DOHH2 (cell line): Measurements from ENCODE around the gene SYCP1.

Source experiments
- H3F3A ChIP-seq: fragments of 200-600 bp; sonication (generic), shearing (Covaris generic); 2 replicates; pipeline ENCODE4 v1.6.0; 2016; ENCODE audit warnings: antibody characterized with exemption, mild to moderate bottlenecking; ENCODE audit not compliant: control insufficient read depth, insufficient read depth
- H3K27ac ChIP-seq: fragments of 200-600 bp; sonication (generic); 2 replicates; pipeline ENCODE4 v1.5.1; 2014; ENCODE audit warnings: low read depth, mild to moderate bottlenecking, low read length, moderate library complexity
- H3K27me3 ChIP-seq: fragments of 200-600 bp; sonication (generic); 2 replicates; pipeline ENCODE4 v1.6.1; 2014; ENCODE audit warnings: mild to moderate bottlenecking, low read length, mixed read lengths; ENCODE audit not compliant: control insufficient read depth
- H3K36me3 ChIP-seq: fragments of 200-600 bp; sonication (generic); 2 replicates; pipeline ENCODE4 v1.6.1; 2014; ENCODE audit warnings: mild to moderate bottlenecking, low read length, moderate library complexity, mixed read lengths; ENCODE audit not compliant: control insufficient read depth
- H3K4me1 ChIP-seq: fragments of 200-600 bp; sonication (generic); 2 replicates; pipeline ENCODE4 v1.6.1; 2014; ENCODE audit warnings: mild to moderate bottlenecking, low read length, mixed read lengths; ENCODE audit not compliant: control insufficient read depth
- H3K4me2 ChIP-seq: fragments of 200-600 bp; sonication (generic); 2 replicates; pipeline ENCODE4 v1.6.0; 2014; ENCODE audit warnings: mild to moderate bottlenecking, low read length, moderate library complexity
- H3K4me3 ChIP-seq: fragments of 200-600 bp; sonication (generic); 2 replicates; pipeline ENCODE4 v1.5.1; 2014; ENCODE audit warnings: mild to moderate bottlenecking, low read length, mixed read lengths
- H3K79me2 ChIP-seq: fragments of 200-600 bp; sonication (generic); 2 replicates; pipeline ENCODE4 v1.6.1; 2014; ENCODE audit warnings: mild to moderate bottlenecking, low read length, mixed read lengths; ENCODE audit not compliant: control insufficient read depth
- H3K9me2 ChIP-seq: fragments of 200-600 bp; sonication (generic); replicated peaks from 2 replicates; pipeline ENCODE4 v1.6.1; 2014; ENCODE audit warnings: mild to moderate bottlenecking, low read length, mixed read lengths; ENCODE audit not compliant: control insufficient read depth
- H3K9me3 ChIP-seq: fragments of 200-600 bp; sonication (generic); 2 replicates; pipeline ENCODE4 v1.6.1; 2014; ENCODE audit warnings: antibody characterized with exemption, low read length, mixed read lengths; ENCODE audit not compliant: control insufficient read depth, insufficient read depth
- H4K20me1 ChIP-seq: fragments of 200-600 bp; sonication (generic); 2 replicates; pipeline ENCODE4 v1.6.0; 2014; ENCODE audit warnings: low read depth, mild to moderate bottlenecking, antibody characterized with exemption, low read length, moderate library complexity; ENCODE audit not compliant: control insufficient read depth, insufficient read depth
- EZH2phosphoT487 ChIP-seq: fragments of 200-600 bp; sonication (generic); IDR thresholded peaks from 2 replicates; pipeline ENCODE4 v1.6.1; 2017; ENCODE audit warnings: borderline replicate concordance, mild to moderate bottlenecking, antibody characterized with exemption, low read length, moderate library complexity, mixed read lengths
- TF ChIP-seq, protein P1 (sequence below): fragments of 200-600 bp; sonication (generic); IDR thresholded peaks from one replicate; pipeline ENCODE4 v1.5.1; 2014; ENCODE audit warnings: antibody characterized with exemption, mild to moderate bottlenecking, low read depth, low read length; ENCODE audit not compliant: poor library complexity, severe bottlenecking

Gene SYCP1

DNA sequence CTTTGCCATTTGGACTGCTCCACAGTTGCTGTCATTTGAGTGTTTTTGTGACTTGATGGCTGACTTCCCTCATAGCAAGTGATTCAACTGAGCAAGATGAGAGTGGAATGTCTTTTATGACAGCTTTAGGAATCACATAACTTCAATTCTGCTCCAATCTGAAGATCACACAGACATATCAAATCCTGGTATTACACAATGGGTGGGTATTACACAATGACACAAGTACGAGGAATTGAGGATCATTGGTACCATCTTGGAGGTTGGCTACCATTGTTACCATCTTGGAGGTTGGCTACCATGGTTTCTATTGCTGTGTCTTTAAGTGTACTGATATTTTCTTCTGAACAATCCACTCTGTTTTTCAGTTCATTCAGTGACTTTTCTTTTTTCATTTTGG is 166.5 kb downstream of the SYCP1 start:
- Histone ChIP-seq H3K36me3 (no peaks in the 10 kb centered on the region), H3K4me1 (no peaks in the 10 kb centered on the region), H3F3A (no peaks in the 10 kb centered on the region), H3K79me2 (no peaks in the 10 kb centered on the region), H3K9me2 (no peaks in the 10 kb centered on the region), H4K20me1 (no peaks in the 10 kb centered on the region), H3K4me3 (no peak overlapping the region), H3K27ac (no peak overlapping the region), H3K27me3 (no peaks in the 10 kb centered on the region), H3K4me2 (no peak overlapping the region), H3K9me3 (no peaks in the 10 kb centered on the region)
- TF ChIP-seq EZH2phosphoT487: no peak
- TF ChIP-seq, protein P1, sequence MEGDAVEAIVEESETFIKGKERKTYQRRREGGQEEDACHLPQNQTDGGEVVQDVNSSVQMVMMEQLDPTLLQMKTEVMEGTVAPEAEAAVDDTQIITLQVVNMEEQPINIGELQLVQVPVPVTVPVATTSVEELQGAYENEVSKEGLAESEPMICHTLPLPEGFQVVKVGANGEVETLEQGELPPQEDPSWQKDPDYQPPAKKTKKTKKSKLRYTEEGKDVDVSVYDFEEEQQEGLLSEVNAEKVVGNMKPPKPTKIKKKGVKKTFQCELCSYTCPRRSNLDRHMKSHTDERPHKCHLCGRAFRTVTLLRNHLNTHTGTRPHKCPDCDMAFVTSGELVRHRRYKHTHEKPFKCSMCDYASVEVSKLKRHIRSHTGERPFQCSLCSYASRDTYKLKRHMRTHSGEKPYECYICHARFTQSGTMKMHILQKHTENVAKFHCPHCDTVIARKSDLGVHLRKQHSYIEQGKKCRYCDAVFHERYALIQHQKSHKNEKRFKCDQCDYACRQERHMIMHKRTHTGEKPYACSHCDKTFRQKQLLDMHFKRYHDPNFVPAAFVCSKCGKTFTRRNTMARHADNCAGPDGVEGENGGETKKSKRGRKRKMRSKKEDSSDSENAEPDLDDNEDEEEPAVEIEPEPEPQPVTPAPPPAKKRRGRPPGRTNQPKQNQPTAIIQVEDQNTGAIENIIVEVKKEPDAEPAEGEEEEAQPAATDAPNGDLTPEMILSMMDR: no peak

DNA sequence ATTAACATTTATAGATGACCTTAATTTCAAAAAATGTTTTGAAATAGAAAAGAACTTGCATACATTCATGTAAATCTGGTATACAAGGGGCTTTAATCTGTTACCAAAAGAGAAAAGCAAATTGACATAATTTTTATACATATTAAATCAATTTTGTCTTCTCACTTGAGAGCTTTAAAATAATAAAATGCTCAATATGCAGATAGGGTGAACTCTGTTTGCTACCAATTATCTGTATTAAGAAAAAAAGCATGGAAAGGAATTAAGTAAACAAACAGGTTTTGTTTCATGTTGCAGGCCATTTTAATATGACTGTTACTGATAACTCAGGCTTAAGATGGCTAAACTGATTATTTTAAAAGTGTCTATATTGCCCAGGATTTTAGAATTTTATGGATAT is 168.9 kb downstream of the SYCP1 start:
- no peak overlapping the region for H3K27ac ChIP-seq
- no peaks in the 10 kb centered on the region for H3K79me2 ChIP-seq
- H3K4me1 ChIP-seq: no peaks in the 10 kb centered on the region
- H3F3A ChIP-seq: no peaks in the 10 kb centered on the region
- no peaks in the 10 kb centered on the region for H3K36me3 ChIP-seq
- no peak overlapping the region for H3K4me3 ChIP-seq
- no peaks in the 10 kb centered on the region for H3K27me3 ChIP-seq
- no peak overlapping the region for H3K4me2 ChIP-seq
- TF ChIP-seq, protein P1: no peak
- H3K9me2 ChIP-seq: no peaks in the 10 kb centered on the region
- H3K9me3 ChIP-seq: no peaks in the 10 kb centered on the region
- H4K20me1 ChIP-seq: no peaks in the 10 kb centered on the region

DNA sequence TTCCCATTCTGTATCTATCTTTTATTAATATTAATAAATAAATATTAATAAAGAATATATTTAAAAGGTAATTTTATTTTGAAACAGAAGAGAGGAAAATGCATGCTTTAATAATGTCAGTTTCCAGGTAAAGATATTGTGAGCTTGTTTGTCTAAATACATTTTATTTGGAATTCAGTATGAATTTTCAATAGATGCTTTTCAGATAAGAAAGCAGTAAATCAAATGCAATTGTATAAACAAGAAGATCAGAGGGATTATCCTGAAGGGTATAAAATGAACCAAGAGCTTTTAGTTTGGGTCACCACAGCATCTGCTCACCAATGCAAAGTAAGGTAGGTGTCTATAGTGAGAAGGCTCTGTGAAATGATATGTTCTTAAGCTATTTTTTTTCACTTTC is 174.9 kb downstream of the SYCP1 start, which contains the start of gene TSHB:
Gene TSHB (plus strand): TSS at position 301 of the 400 bp plus-strand sequence. CDS start 3,537 bp downstream, outside the sequence.
- no peaks in the 10 kb centered on the region for H3F3A ChIP-seq
- H4K20me1 ChIP-seq: no peaks in the 10 kb centered on the region

More for the DNA sequence above, 174.9 kb downstream of the SYCP1 start, which contains the start of gene TSHB:
- Histone ChIP-seq H3K4me2 (no peak within 1 kb of the TSS), H3K4me1 (no peaks in the 10 kb centered on the region), H3K27ac (no peak within 1 kb of the TSS), H3K9me3 (no peaks in the 10 kb centered on the region), H3K27me3 (no peaks in the 10 kb centered on the region), H3K79me2 (no peaks in the 10 kb centered on the region), H3K36me3 (no peaks in the 10 kb centered on the region), H3K9me2 (no peaks in the 10 kb centered on the region), H3K4me3 (no peak within 1 kb of the TSS)
- TF ChIP-seq, protein P1: no peak
- no peak for TF ChIP-seq EZH2phosphoT487
